PC-9 (cell line): Measurements from ENCODE around the gene KPNB1. TPM values are rescaled to one million over a fixed set of nuclear protein-coding genes. Genes with fewer than 3 reads are reported as not detected.

Experiments
- BruUV-seq: library from RNA; stranded (reverse); fragments of 400-500 nt; replicated peaks from 2 replicates; lab custom pipeline; 2021; lab: Mats Ljungman, UMichigan
- CTCF ChIA-PET: fragments of 300-600 bp; sonication (Branson Sonifier 250); formaldehyde crosslinking; loops from one replicate; lab custom pipeline; 2022; ENCODE audit warnings: antibody characterized with exemption; lab: Charles Lee
- POLR2A ChIA-PET: fragments of 300-600 bp; sonication (Branson Sonifier 250); formaldehyde crosslinking; loops from one replicate; lab custom pipeline; 2022; ENCODE audit warnings: antibody characterized with exemption; ENCODE audit not compliant: unreplicated experiment; lab: Charles Lee
- DNase-seq, 2 experiments: peaks; one replicate each; pipeline versions ENCODE4 v3.0.0 to v3.0.0-alpha.2; 2015 to 2022; ENCODE audit warnings: mixed read lengths in 1 of 2
- H2AFZ ChIP-seq: fragments of 200-600 bp; sonication (generic); 2 replicates; pipeline ENCODE4 v1.8.1; 2017; ENCODE audit warnings: antibody characterized with exemption
- H3F3A ChIP-seq: fragments of 200-600 bp; sonication (generic); 2 replicates; pipeline ENCODE4 v1.8.1; 2017; ENCODE audit warnings: antibody characterized with exemption, mild to moderate bottlenecking, low read depth; ENCODE audit not compliant: insufficient read depth
- H3K27ac ChIP-seq: fragments of 200-600 bp; sonication (generic); 2 replicates; pipeline ENCODE4 v1.6.1; 2016; ENCODE audit warnings: mixed run types
- H3K27me3 ChIP-seq: fragments of 200-600 bp; sonication (generic); 2 replicates; pipeline ENCODE4 v1.6.1; 2016; ENCODE audit warnings: low read depth, mixed run types; ENCODE audit not compliant: insufficient read depth
- H3K36me3 ChIP-seq: fragments of 200-600 bp; sonication (generic); 2 replicates; pipeline ENCODE4 v1.6.1; 2016; ENCODE audit warnings: low read depth, mixed run types
- H3K4me1 ChIP-seq: fragments of 200-600 bp; sonication (generic); replicated peaks from 2 replicates; pipeline ENCODE4 v1.6.1; 2016; ENCODE audit warnings: mixed run types; ENCODE audit not compliant: insufficient read depth
- H3K4me2 ChIP-seq: fragments of 200-600 bp; sonication (generic); 2 replicates; pipeline ENCODE4 v1.6.1; 2017; ENCODE audit warnings: mixed run types
- H3K4me3 ChIP-seq: fragments of 200-600 bp; sonication (generic); 2 replicates; pipeline ENCODE4 v1.6.1; 2016; ENCODE audit warnings: mixed run types
- H3K79me2 ChIP-seq: fragments of 200-600 bp; sonication (generic); 2 replicates; pipeline ENCODE4 v1.6.1; 2017; ENCODE audit warnings: low read depth, mixed run types
- H3K9me2 ChIP-seq: fragments of 200-600 bp; sonication (generic); 2 replicates; pipeline ENCODE4 v1.8.1; 2017; ENCODE audit warnings: mild to moderate bottlenecking; ENCODE audit not compliant: insufficient read depth
- H3K9me3 ChIP-seq: fragments of 200-600 bp; sonication (generic); 2 replicates; pipeline ENCODE4 v1.8.1; 2016; ENCODE audit warnings: low read depth; ENCODE audit not compliant: insufficient read depth
- H4K20me1 ChIP-seq: fragments of 200-600 bp; sonication (generic); 2 replicates; pipeline ENCODE4 v1.8.1; 2017; ENCODE audit not compliant: insufficient read depth
- EZH2 ChIP-seq: fragments of 200-600 bp; sonication (generic); IDR thresholded peaks from 2 replicates; pipeline ENCODE4 v1.8.0; 2017; ENCODE audit warnings: antibody characterized with exemption, low read depth
- intact Hi-C: fragments of 100-400 bp; cut with micrococcal nuclease; formaldehyde crosslinking; loops from one replicate; pipeline ENCODE4 v1.10.0; 2022; ENCODE audit not compliant: unreplicated experiment
- total RNA-seq: library from RNA; stranded (reverse); gene quantifications from 2 replicates; pipeline ENCODE4 v1.2.3, GENCODE V29; 2021
- TF ChIP-seq, protein P1 (sequence below): fragments of 200-600 bp; sonication (generic); conservative IDR thresholded peaks from 2 replicates; pipeline ENCODE4 v1.6.1; 2017; ENCODE audit warnings: mixed run types, antibody characterized with exemption, mild to moderate bottlenecking, moderate library complexity

The KPNB1 gene
- total RNA-seq, 1 experiment from 2014 or later = 306 TPM

DNA sequence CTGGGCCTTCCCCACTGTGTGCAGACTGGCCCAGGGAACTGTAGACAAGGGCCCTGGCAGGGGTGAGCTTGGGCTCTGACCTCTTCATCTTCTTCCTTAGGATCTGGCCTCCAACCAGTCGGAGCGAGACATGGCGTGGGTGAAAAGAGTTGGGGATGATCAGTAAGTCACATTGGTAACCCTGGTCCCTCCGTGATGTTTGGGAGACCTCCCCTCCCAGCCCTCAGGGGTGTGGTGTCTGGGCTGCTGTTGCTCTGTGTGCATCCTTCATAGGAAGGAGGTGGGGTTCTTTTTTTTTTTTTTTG is 49.8 kb downstream of the KPNB1 start:
- no peaks in the 10 kb centered on the region for H3K36me3 ChIP-seq
- no peak overlapping the region for H2AFZ ChIP-seq
- H3K9me3 ChIP-seq = no peaks in the 10 kb centered on the region
- TF ChIP-seq EZH2 = no peak
- BruUV-seq = no TSS peak
- H3K27ac ChIP-seq = no peak overlapping the region
- no peak overlapping the region for H3K4me2 ChIP-seq
- no peak for DNase-seq
- H3K4me3 ChIP-seq = no peak overlapping the region
- no peaks in the 10 kb centered on the region for H3K9me2 ChIP-seq
- H3K79me2 ChIP-seq = no peaks in the 10 kb centered on the region
- intact Hi-C loops = loop anchor here (1.0 to 2.0 kb wide), 2 partner anchors 43 to 91 kb away; no protein-coding TSS in a partner anchor
- peaks cover 21% of the 10 kb centered on the region; the same call in 1 of the 2 replicates for H3F3A ChIP-seq
- H3K4me1 ChIP-seq = no peaks in the 10 kb centered on the region
- no peaks in the 10 kb centered on the region; the same call in 1 of the 2 replicates for H4K20me1 ChIP-seq
- POLR2A ChIA-PET = no interaction called here
- CTCF ChIA-PET = interaction anchor here (0.5 to 0.6 kb wide), 2 partner anchors 25 to 62 kb away, joined by 4 to 11 read pairs; no protein-coding TSS in a partner anchor
- no peaks in the 10 kb centered on the region for H3K27me3 ChIP-seq

- Histone ChIP-seq H3F3A (peaks cover 21% of the 10 kb centered on the region; the same call in 1 of the 2 replicates), H3K79me2 (no peaks in the 10 kb centered on the region), H3K4me1 (no peaks in the 10 kb centered on the region), H3K9me3 (no peaks in the 10 kb centered on the region), H3K4me2 (no peak overlapping the region), H4K20me1 (no peaks in the 10 kb centered on the region; the same call in none of the 2 replicates), H2AFZ (no peak overlapping the region), H3K27ac (no peak overlapping the region), H3K4me3 (no peak overlapping the region), H3K36me3 (no peaks in the 10 kb centered on the region), H3K27me3 (no peaks in the 10 kb centered on the region), H3K9me2 (no peaks in the 10 kb centered on the region)
- intact Hi-C loops = no loop called here
- TF ChIP-seq, protein P1, sequence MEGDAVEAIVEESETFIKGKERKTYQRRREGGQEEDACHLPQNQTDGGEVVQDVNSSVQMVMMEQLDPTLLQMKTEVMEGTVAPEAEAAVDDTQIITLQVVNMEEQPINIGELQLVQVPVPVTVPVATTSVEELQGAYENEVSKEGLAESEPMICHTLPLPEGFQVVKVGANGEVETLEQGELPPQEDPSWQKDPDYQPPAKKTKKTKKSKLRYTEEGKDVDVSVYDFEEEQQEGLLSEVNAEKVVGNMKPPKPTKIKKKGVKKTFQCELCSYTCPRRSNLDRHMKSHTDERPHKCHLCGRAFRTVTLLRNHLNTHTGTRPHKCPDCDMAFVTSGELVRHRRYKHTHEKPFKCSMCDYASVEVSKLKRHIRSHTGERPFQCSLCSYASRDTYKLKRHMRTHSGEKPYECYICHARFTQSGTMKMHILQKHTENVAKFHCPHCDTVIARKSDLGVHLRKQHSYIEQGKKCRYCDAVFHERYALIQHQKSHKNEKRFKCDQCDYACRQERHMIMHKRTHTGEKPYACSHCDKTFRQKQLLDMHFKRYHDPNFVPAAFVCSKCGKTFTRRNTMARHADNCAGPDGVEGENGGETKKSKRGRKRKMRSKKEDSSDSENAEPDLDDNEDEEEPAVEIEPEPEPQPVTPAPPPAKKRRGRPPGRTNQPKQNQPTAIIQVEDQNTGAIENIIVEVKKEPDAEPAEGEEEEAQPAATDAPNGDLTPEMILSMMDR = no peak
- TF ChIP-seq EZH2 = no peak
- BruUV-seq = no TSS peak
- ChIA-PET POLR2A (no interaction called here), CTCF (interaction anchor here (0.5 to 0.6 kb wide), 2 partner anchors 10 to 50 kb away, joined by 3 to 6 read pairs; no protein-coding TSS in a partner anchor)
- no peak for DNase-seq
Measured at GRCh38 chr17:47700471-47701449, 51.0 kb downstream of the KPNB1 start.

DNA sequence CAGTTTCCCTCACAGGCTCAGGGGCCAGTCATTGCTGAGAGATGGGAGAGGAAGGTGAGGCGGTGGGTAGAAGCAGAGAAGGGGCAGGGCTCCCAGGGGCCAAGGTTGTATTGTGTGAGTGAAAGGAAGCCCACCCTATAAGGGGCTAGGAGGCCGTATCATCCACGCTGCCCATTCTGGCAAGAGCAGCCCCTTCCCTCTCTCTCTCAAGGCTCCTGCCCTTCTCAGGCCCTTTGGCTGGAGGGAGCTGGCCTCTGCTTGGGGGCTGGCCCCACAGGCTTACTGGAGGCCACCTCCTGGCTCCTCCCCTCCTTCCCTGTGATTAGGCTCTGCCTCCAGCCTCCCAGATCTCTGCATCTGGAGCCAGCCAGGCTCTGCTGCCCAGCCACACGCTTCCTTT is 51.9 kb downstream of the KPNB1 start:
- Histone ChIP-seq H4K20me1 (no peaks in the 10 kb centered on the region; the same call in none of the 2 replicates), H3K27me3 (no peaks in the 10 kb centered on the region), H3K9me2 (no peaks in the 10 kb centered on the region), H3K4me2 (no peak overlapping the region), H3K9me3 (no peaks in the 10 kb centered on the region), H3K4me1 (no peaks in the 10 kb centered on the region), H3K36me3 (no peaks in the 10 kb centered on the region), H3K4me3 (no peak overlapping the region), H3K27ac (no peak overlapping the region), H2AFZ (no peak overlapping the region), H3F3A (peaks cover 14% of the 10 kb centered on the region; the same call in 1 of the 2 replicates), H3K79me2 (no peaks in the 10 kb centered on the region)
- BruUV-seq = no TSS peak
- ChIA-PET POLR2A (no interaction called here), CTCF (interaction anchor here (0.5 kb wide), 2 partner anchors 31 to 49 kb away, joined by 4 to 6 read pairs; no protein-coding TSS in a partner anchor)
- no peak for DNase-seq
- intact Hi-C loops = no loop called here
- TF ChIP-seq, protein P1 = no peak
- no peak for TF ChIP-seq EZH2
